GM23338 (cell line): Measurements from ENCODE around the gene MAD1L1.

Source experiments
- CREB1 ChIP-seq: fragments of 250-450 bp; sonication (Bioruptor Pico); IDR thresholded peaks from 2 replicates; pipeline ENCODE4 v1.5.0; 2020; ENCODE audit warnings: low read depth, mild to moderate bottlenecking, moderate library complexity
- EZH2 ChIP-seq: fragments of 200-600 bp; sonication (generic); IDR thresholded peaks from one replicate; pipeline ENCODE4 v1.8.0; 2017; ENCODE audit warnings: antibody characterized with exemption, mild to moderate bottlenecking, low read depth; ENCODE audit not compliant: unreplicated experiment
- EZH2phosphoT487 ChIP-seq: fragments of 200-600 bp; sonication (generic); IDR thresholded peaks from one replicate; pipeline ENCODE4 v1.8.1; 2018; ENCODE audit warnings: antibody characterized with exemption; ENCODE audit not compliant: unreplicated experiment
- POLR2AphosphoS5 ChIP-seq: IDR thresholded peaks from 2 replicates; pipeline ENCODE4 v1.6.1; 2016; ENCODE audit warnings: antibody characterized with exemption, low read depth
- STAT1 ChIP-seq: IDR thresholded peaks from one replicate; pipeline ENCODE4 v1.6.1; 2016; ENCODE audit warnings: antibody characterized with exemption; ENCODE audit not compliant: unreplicated experiment
- TF ChIP-seq, protein P1 (sequence below), 2 experiments: fragments of 200-600 bp in 1 of 2; sonication (generic) in 1 of 2; conservative IDR thresholded peaks; 2 replicates each; pipeline versions ENCODE4 v1.5.1 to v1.6.1; 2016 to 2017; ENCODE audit warnings: antibody characterized with exemption in 2 of 2, low read depth in 2 of 2, mild to moderate bottlenecking in 2 of 2, moderate library complexity in 1 of 2
- TF ChIP-seq, protein P2 (sequence below): IDR thresholded peaks from one replicate; pipeline ENCODE4 v1.6.1; 2018; ENCODE audit warnings: antibody characterized with exemption; ENCODE audit not compliant: unreplicated experiment
- TF ChIP-seq, protein P3 (sequence below): IDR thresholded peaks from 2 replicates; pipeline ENCODE4 v1.6.1; 2016; ENCODE audit warnings: antibody characterized with exemption

DNA sequence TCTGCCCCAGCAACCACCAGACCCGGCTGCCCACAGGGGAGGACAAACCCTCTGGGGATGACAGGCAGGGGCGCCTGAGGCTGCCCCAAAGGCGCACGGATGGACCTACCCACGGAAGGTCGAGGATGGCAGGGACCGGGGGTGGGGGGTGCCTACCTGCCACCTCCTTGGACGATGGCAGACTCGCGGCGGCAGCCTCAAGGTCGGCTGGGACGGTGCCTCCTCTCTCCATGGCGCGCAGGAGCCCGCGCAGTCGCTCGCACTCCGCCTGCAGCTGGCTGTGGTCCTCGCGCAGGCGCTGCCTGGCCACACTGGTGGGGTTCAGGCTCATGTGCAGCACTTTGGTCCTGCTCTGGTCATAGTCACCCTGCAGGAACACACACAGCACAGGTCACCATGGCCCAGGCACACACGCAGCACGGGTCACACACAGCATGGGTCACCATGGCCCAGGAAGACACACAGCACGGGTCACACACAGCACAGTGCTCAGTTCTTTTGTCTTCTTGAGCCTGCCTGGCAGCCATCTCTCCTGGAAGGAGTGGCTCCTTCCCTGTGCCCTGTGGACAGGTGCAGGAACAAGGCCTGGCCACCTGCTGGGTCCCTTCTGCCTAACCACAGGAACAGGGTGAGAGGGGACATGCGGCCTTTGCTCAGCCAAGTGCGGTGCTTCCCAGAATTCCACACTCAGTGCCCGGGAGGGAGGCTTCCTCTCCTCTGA lies 296.1 kb downstream of the MAD1L1 start:
- TF ChIP-seq, protein P1, sequence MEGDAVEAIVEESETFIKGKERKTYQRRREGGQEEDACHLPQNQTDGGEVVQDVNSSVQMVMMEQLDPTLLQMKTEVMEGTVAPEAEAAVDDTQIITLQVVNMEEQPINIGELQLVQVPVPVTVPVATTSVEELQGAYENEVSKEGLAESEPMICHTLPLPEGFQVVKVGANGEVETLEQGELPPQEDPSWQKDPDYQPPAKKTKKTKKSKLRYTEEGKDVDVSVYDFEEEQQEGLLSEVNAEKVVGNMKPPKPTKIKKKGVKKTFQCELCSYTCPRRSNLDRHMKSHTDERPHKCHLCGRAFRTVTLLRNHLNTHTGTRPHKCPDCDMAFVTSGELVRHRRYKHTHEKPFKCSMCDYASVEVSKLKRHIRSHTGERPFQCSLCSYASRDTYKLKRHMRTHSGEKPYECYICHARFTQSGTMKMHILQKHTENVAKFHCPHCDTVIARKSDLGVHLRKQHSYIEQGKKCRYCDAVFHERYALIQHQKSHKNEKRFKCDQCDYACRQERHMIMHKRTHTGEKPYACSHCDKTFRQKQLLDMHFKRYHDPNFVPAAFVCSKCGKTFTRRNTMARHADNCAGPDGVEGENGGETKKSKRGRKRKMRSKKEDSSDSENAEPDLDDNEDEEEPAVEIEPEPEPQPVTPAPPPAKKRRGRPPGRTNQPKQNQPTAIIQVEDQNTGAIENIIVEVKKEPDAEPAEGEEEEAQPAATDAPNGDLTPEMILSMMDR (conservative IDR thresholded peaks at IDR 0.05; ENCODE audit: low read depth in 2 of 2), result no peak
- TF ChIP-seq EZH2, result no peak
- no peak for TF ChIP-seq POLR2AphosphoS5
- TF ChIP-seq, protein P2, sequence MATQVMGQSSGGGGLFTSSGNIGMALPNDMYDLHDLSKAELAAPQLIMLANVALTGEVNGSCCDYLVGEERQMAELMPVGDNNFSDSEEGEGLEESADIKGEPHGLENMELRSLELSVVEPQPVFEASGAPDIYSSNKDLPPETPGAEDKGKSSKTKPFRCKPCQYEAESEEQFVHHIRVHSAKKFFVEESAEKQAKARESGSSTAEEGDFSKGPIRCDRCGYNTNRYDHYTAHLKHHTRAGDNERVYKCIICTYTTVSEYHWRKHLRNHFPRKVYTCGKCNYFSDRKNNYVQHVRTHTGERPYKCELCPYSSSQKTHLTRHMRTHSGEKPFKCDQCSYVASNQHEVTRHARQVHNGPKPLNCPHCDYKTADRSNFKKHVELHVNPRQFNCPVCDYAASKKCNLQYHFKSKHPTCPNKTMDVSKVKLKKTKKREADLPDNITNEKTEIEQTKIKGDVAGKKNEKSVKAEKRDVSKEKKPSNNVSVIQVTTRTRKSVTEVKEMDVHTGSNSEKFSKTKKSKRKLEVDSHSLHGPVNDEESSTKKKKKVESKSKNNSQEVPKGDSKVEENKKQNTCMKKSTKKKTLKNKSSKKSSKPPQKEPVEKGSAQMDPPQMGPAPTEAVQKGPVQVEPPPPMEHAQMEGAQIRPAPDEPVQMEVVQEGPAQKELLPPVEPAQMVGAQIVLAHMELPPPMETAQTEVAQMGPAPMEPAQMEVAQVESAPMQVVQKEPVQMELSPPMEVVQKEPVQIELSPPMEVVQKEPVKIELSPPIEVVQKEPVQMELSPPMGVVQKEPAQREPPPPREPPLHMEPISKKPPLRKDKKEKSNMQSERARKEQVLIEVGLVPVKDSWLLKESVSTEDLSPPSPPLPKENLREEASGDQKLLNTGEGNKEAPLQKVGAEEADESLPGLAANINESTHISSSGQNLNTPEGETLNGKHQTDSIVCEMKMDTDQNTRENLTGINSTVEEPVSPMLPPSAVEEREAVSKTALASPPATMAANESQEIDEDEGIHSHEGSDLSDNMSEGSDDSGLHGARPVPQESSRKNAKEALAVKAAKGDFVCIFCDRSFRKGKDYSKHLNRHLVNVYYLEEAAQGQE, result no peak
- no peak for TF ChIP-seq EZH2phosphoT487
- no peak for TF ChIP-seq CREB1 (CRISPR knock-in tag)
- TF ChIP-seq, protein P3, sequence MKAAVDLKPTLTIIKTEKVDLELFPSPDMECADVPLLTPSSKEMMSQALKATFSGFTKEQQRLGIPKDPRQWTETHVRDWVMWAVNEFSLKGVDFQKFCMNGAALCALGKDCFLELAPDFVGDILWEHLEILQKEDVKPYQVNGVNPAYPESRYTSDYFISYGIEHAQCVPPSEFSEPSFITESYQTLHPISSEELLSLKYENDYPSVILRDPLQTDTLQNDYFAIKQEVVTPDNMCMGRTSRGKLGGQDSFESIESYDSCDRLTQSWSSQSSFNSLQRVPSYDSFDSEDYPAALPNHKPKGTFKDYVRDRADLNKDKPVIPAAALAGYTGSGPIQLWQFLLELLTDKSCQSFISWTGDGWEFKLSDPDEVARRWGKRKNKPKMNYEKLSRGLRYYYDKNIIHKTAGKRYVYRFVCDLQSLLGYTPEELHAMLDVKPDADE, result no peak
- TF ChIP-seq STAT1, result no peak
